Stimulated activated CD8-positive, alpha-beta memory T cell treated with anti-CD3 and anti-CD28 coated beads, Interleukin-7, amount 100 ng/mL, for 4 hours (primary cell): Measurements from ENCODE around the gene FAM162A.
"Not testable (repeated sequence)": the region's sequence is repeated elsewhere in the genome, so short reads cannot be mapped to it uniquely, and the experiment has no call there.

Source experiments
- DNase-seq, 2 donors: peaks; one replicate each; pipeline ENCODE4 v3.0.0-alpha.2; 2020; ENCODE audit warnings: low read depth in 2 of 2

The FAM162A gene

GRCh38 chr3:122416966-122417365 lies 33.0 kb downstream of the FAM162A start:
- DNase-seq: no peak

- DNase-seq: no peak
These were observed 37.1 kb downstream of the FAM162A start for GRCh38 chr3:122421101-122421500.

- no peak for DNase-seq
These were observed 37.9 kb downstream of the FAM162A start for GRCh38 chr3:122421836-122422235.

- DNase-seq: no peak
These were observed 44.0 kb downstream of the FAM162A start for GRCh38 chr3:122427857-122428471.

- DNase-seq: no peak
These were observed 46.4 kb downstream of the FAM162A start for GRCh38 chr3:122430371-122430770.

GRCh38 chr3:122435950-122436349 lies 52.0 kb downstream of the FAM162A start:
- DNase-seq: no peak

GRCh38 chr3:122443090-122443489 lies 59.1 kb downstream of the FAM162A start:
- DNase-seq: no peak

- DNase-seq: not testable (repeated sequence)
These were observed 59.9 kb downstream of the FAM162A start for GRCh38 chr3:122443762-122444490.

- not testable (repeated sequence) for DNase-seq
These were observed 60.5 kb downstream of the FAM162A start for GRCh38 chr3:122444491-122444887.

GRCh38 chr3:122448218-122448617 lies 64.2 kb downstream of the FAM162A start:
- DNase-seq: not testable (repeated sequence)

GRCh38 chr3:122451371-122451770 lies 67.4 kb downstream of the FAM162A start:
- no peak for DNase-seq

- no peak for DNase-seq
These were observed 72.1 kb downstream of the FAM162A start for GRCh38 chr3:122456074-122456473.

- DNase-seq: no peak
These were observed 73.7 kb downstream of the FAM162A start for GRCh38 chr3:122457706-122458105.

- no peak for DNase-seq
These were observed 75.0 kb downstream of the FAM162A start for GRCh38 chr3:122458992-122459391.

GRCh38 chr3:122461806-122462205 lies 77.8 kb downstream of the FAM162A start:
- no peak for DNase-seq
